Amygdala (tissue), 56 donors: ENCODE data around the gene MORN5.
A peak's percentile ranks its signal among the peaks of the same experiment; 100 is the strongest.

Experiments used
- DNase-seq, 56 donors: peaks; one replicate each; lab custom pipeline; 2025; lab: John Stamatoyannopoulos, UW

Gene MORN5

GRCh38 chr9:122186777-122187470, 27.2 kb downstream of the MORN5 start:
- no peak for DNase-seq

- no peak for DNase-seq
Observed at GRCh38 chr9:122188369-122188768, 28.7 kb downstream of the MORN5 start.

- peak in 13 of 56 donors; percentile 0 to 49 (median 14) for DNase-seq
Observed at GRCh38 chr9:122190597-122191381, 31.1 kb downstream of the MORN5 start.

- no peak for DNase-seq
Observed at GRCh38 chr9:122191584-122191983, 31.9 kb downstream of the MORN5 start.

GRCh38 chr9:122192261-122192875, 32.7 kb downstream of the MORN5 start:
- DNase-seq = no peak

- no peak for DNase-seq
Observed at GRCh38 chr9:122192914-122193525, 33.3 kb downstream of the MORN5 start.

- no peak for DNase-seq
Observed at GRCh38 chr9:122193651-122194050, 33.9 kb downstream of the MORN5 start.

- no peak for DNase-seq
Observed at GRCh38 chr9:122195875-122196274, 36.2 kb downstream of the MORN5 start.

GRCh38 chr9:122197426-122197825, 37.7 kb downstream of the MORN5 start:
- DNase-seq = no peak

- DNase-seq = no peak
Observed at GRCh38 chr9:122197882-122198281, 38.2 kb downstream of the MORN5 start.

GRCh38 chr9:122200960-122201595, 41.4 kb downstream of the MORN5 start:
- no peak for DNase-seq

- DNase-seq = no peak
Observed at GRCh38 chr9:122201641-122202040, 41.9 kb downstream of the MORN5 start.

GRCh38 chr9:122202111-122202510, 42.4 kb downstream of the MORN5 start:
- DNase-seq = no peak

GRCh38 chr9:122204055-122204454, 44.3 kb downstream of the MORN5 start:
- DNase-seq = no peak

- DNase-seq = no peak
Observed at GRCh38 chr9:122204491-122204890, 44.8 kb downstream of the MORN5 start.

- DNase-seq = no peak
Observed at GRCh38 chr9:122205176-122205575, 45.5 kb downstream of the MORN5 start.

GRCh38 chr9:122206118-122207046, 46.7 kb downstream of the MORN5 start:
- no peak for DNase-seq

GRCh38 chr9:122207096-122207495, 47.4 kb downstream of the MORN5 start:
- no peak for DNase-seq

- no peak for DNase-seq
Observed at GRCh38 chr9:122209451-122209850, 49.7 kb downstream of the MORN5 start.
